DOHH2 (cell line): ENCODE data around the gene CEP70.
"Not testable (repeated sequence)": the region's sequence is repeated elsewhere in the genome, so short reads cannot be mapped to it uniquely, and the experiment has no call there.

Experiments used
- H3F3A ChIP-seq: fragments of 200-600 bp; sonication (generic), shearing (Covaris generic); 2 replicates; pipeline ENCODE4 v1.6.0; 2016; ENCODE audit warnings: antibody characterized with exemption, mild to moderate bottlenecking; ENCODE audit not compliant: control insufficient read depth, insufficient read depth
- H3K27ac ChIP-seq: fragments of 200-600 bp; sonication (generic); 2 replicates; pipeline ENCODE4 v1.5.1; 2014; ENCODE audit warnings: low read depth, mild to moderate bottlenecking, low read length, moderate library complexity
- H3K27me3 ChIP-seq: fragments of 200-600 bp; sonication (generic); 2 replicates; pipeline ENCODE4 v1.6.1; 2014; ENCODE audit warnings: mild to moderate bottlenecking, low read length, mixed read lengths; ENCODE audit not compliant: control insufficient read depth
- H3K36me3 ChIP-seq: fragments of 200-600 bp; sonication (generic); 2 replicates; pipeline ENCODE4 v1.6.1; 2014; ENCODE audit warnings: mild to moderate bottlenecking, low read length, moderate library complexity, mixed read lengths; ENCODE audit not compliant: control insufficient read depth
- H3K4me1 ChIP-seq: fragments of 200-600 bp; sonication (generic); 2 replicates; pipeline ENCODE4 v1.6.1; 2014; ENCODE audit warnings: mild to moderate bottlenecking, low read length, mixed read lengths; ENCODE audit not compliant: control insufficient read depth
- H3K4me2 ChIP-seq: fragments of 200-600 bp; sonication (generic); 2 replicates; pipeline ENCODE4 v1.6.0; 2014; ENCODE audit warnings: mild to moderate bottlenecking, low read length, moderate library complexity
- H3K4me3 ChIP-seq: fragments of 200-600 bp; sonication (generic); 2 replicates; pipeline ENCODE4 v1.5.1; 2014; ENCODE audit warnings: mild to moderate bottlenecking, low read length, mixed read lengths
- H3K79me2 ChIP-seq: fragments of 200-600 bp; sonication (generic); 2 replicates; pipeline ENCODE4 v1.6.1; 2014; ENCODE audit warnings: mild to moderate bottlenecking, low read length, mixed read lengths; ENCODE audit not compliant: control insufficient read depth
- H3K9me2 ChIP-seq: fragments of 200-600 bp; sonication (generic); replicated peaks from 2 replicates; pipeline ENCODE4 v1.6.1; 2014; ENCODE audit warnings: mild to moderate bottlenecking, low read length, mixed read lengths; ENCODE audit not compliant: control insufficient read depth
- H3K9me3 ChIP-seq: fragments of 200-600 bp; sonication (generic); 2 replicates; pipeline ENCODE4 v1.6.1; 2014; ENCODE audit warnings: antibody characterized with exemption, low read length, mixed read lengths; ENCODE audit not compliant: control insufficient read depth, insufficient read depth
- H4K20me1 ChIP-seq: fragments of 200-600 bp; sonication (generic); 2 replicates; pipeline ENCODE4 v1.6.0; 2014; ENCODE audit warnings: low read depth, mild to moderate bottlenecking, antibody characterized with exemption, low read length, moderate library complexity; ENCODE audit not compliant: control insufficient read depth, insufficient read depth
- CTCF ChIP-seq: fragments of 200-600 bp; sonication (generic); IDR thresholded peaks from one replicate; pipeline ENCODE4 v1.5.1; 2014; ENCODE audit warnings: antibody characterized with exemption, mild to moderate bottlenecking, low read depth, low read length; ENCODE audit not compliant: poor library complexity, severe bottlenecking
- EZH2phosphoT487 ChIP-seq: fragments of 200-600 bp; sonication (generic); IDR thresholded peaks from 2 replicates; pipeline ENCODE4 v1.6.1; 2017; ENCODE audit warnings: borderline replicate concordance, mild to moderate bottlenecking, antibody characterized with exemption, low read length, moderate library complexity, mixed read lengths

The CEP70 gene

GRCh38 chr3:138542977-138543376 is 51.1 kb downstream of the CEP70 start:
- Histone ChIP-seq H3K9me3 (peaks cover 31% of the 10 kb centered on the region; the same call in 1 of the 2 replicates), H3K36me3 (peaks cover 37% of the 10 kb centered on the region), H4K20me1 (no peaks in the 10 kb centered on the region), H3K79me2 (no peaks in the 10 kb centered on the region), H3K4me1 (no peaks in the 10 kb centered on the region), H3K4me2 (no peak overlapping the region), H3K4me3 (no peak overlapping the region), H3K27ac (no peak overlapping the region), H3K9me2 (no peaks in the 10 kb centered on the region), H3K27me3 (no peaks in the 10 kb centered on the region), H3F3A (no peaks in the 10 kb centered on the region)
- TF ChIP-seq EZH2phosphoT487, result no peak
- TF ChIP-seq CTCF, result no peak

GRCh38 chr3:138539352-138539751 is 54.7 kb downstream of the CEP70 start:
- Histone ChIP-seq H4K20me1 (no peaks in the 10 kb centered on the region), H3K9me2 (no peaks in the 10 kb centered on the region), H3K4me2 (no peak overlapping the region), H3K79me2 (no peaks in the 10 kb centered on the region), H3K4me3 (no peak overlapping the region), H3K27ac (no peak overlapping the region), H3F3A (no peaks in the 10 kb centered on the region), H3K9me3 (peaks cover 17% of the 10 kb centered on the region; the same call in 1 of the 2 replicates), H3K27me3 (no peaks in the 10 kb centered on the region), H3K4me1 (no peaks in the 10 kb centered on the region), H3K36me3 (peaks cover 15% of the 10 kb centered on the region)
- TF ChIP-seq EZH2phosphoT487 (no peak), CTCF (no peak)

- H3K9me2 ChIP-seq, H3K4me2 ChIP-seq, H4K20me1 ChIP-seq, H3K4me1 ChIP-seq, H3K4me3 ChIP-seq, H3K79me2 ChIP-seq, H3K27me3 ChIP-seq, H3K36me3 ChIP-seq, H3K9me3 ChIP-seq, H3K27ac ChIP-seq, H3F3A ChIP-seq: not testable (repeated sequence)
These were observed 72.6 kb downstream of the CEP70 start for GRCh38 chr3:138521445-138521844.

GRCh38 chr3:138513090-138513843 is 80.8 kb downstream of the CEP70 start:
- peaks cover 10% of the 10 kb centered on the region for H3K4me1 ChIP-seq
- H4K20me1 ChIP-seq, result no peaks in the 10 kb centered on the region
- no peaks in the 10 kb centered on the region for H3K27me3 ChIP-seq
- no peaks in the 10 kb centered on the region for H3K9me2 ChIP-seq
- H3K36me3 ChIP-seq, result no peaks in the 10 kb centered on the region
- H3K4me3 ChIP-seq, result no peak overlapping the region
- TF ChIP-seq EZH2phosphoT487 (no peak), CTCF (no peak)
- H3K27ac ChIP-seq, result no peak overlapping the region
- H3K9me3 ChIP-seq, result no peaks in the 10 kb centered on the region
- no peak overlapping the region for H3K4me2 ChIP-seq
- H3K79me2 ChIP-seq, result no peaks in the 10 kb centered on the region
- H3F3A ChIP-seq, result no peaks in the 10 kb centered on the region
